GM18498 (cell line): Measurements from ENCODE around the gene ROBO1.
"Not testable (repeated sequence)": the region's sequence is repeated elsewhere in the genome, so short reads cannot be mapped to it uniquely, and the experiment has no call there.

Source experiments
- ATAC-seq: cut with Tn5 transposase; IDR thresholded peaks from one replicate; pipeline ENCODE4 v1.9.1; 2021; ENCODE audit warnings: mild to moderate bottlenecking, moderate library complexity; ENCODE audit not compliant: unreplicated experiment

ROBO1 gene

GRCh38 chr3:79178471-79179180 is 589.2 kb downstream of the ROBO1 start:
- no peak for ATAC-seq

- ATAC-seq: no peak
These were observed 591.9 kb downstream of the ROBO1 start for GRCh38 chr3:79175870-79176269.

- not testable (repeated sequence) for ATAC-seq
These were observed 594.5 kb downstream of the ROBO1 start for GRCh38 chr3:79173259-79173658.

GRCh38 chr3:79172241-79172640 is 595.6 kb downstream of the ROBO1 start:
- no peak for ATAC-seq

- no peak for ATAC-seq
These were observed 597.8 kb downstream of the ROBO1 start for GRCh38 chr3:79170021-79170420.

- no peak for ATAC-seq
These were observed 600.0 kb downstream of the ROBO1 start for GRCh38 chr3:79167651-79168416.

GRCh38 chr3:79162653-79163052 is 605.1 kb downstream of the ROBO1 start:
- no peak for ATAC-seq

- no peak for ATAC-seq
These were observed 605.9 kb downstream of the ROBO1 start for GRCh38 chr3:79161941-79162340.

- no peak for ATAC-seq
These were observed 607.4 kb downstream of the ROBO1 start for GRCh38 chr3:79160421-79160820.

- ATAC-seq: no peak
These were observed 608.1 kb downstream of the ROBO1 start for GRCh38 chr3:79159736-79160135.

- no peak for ATAC-seq
These were observed 610.6 kb downstream of the ROBO1 start for GRCh38 chr3:79157191-79157590.

- no peak for ATAC-seq
These were observed 612.9 kb downstream of the ROBO1 start for GRCh38 chr3:79154865-79155264.

GRCh38 chr3:79148786-79149185 is 619.0 kb downstream of the ROBO1 start:
- no peak for ATAC-seq

- no peak for ATAC-seq
These were observed 621.8 kb downstream of the ROBO1 start for GRCh38 chr3:79146024-79146423.

GRCh38 chr3:79140708-79141107 is 627.1 kb downstream of the ROBO1 start:
- no peak for ATAC-seq

- ATAC-seq: no peak
These were observed 628.3 kb downstream of the ROBO1 start for GRCh38 chr3:79139395-79140068.

GRCh38 chr3:79125313-79125984 is 642.3 kb downstream of the ROBO1 start:
- no peak for ATAC-seq

GRCh38 chr3:79115458-79115857 is 652.3 kb downstream of the ROBO1 start:
- no peak for ATAC-seq

GRCh38 chr3:79113876-79114275 is 653.9 kb downstream of the ROBO1 start:
- no peak for ATAC-seq

GRCh38 chr3:79111375-79112052 is 656.3 kb downstream of the ROBO1 start:
- ATAC-seq: no peak

- no peak for ATAC-seq
These were observed 658.0 kb downstream of the ROBO1 start for GRCh38 chr3:79109754-79110153.
